Thyroid gland (tissue), 4 donors: ENCODE measurements around the gene SORCS2. TPM values are rescaled to one million over a fixed set of nuclear protein-coding genes. Genes with fewer than 3 reads are reported as not detected.

ENCODE experiments used
- DNase-seq, 2 donors: peaks; one replicate each; pipeline ENCODE4 v3.0.0-alpha.2; 2019
- H3K27ac ChIP-seq, 3 donors: fragments of 200-600 bp; sonication (generic); 1 replicate in 2 of 3; 2 replicates in 1 of 3; pipeline ENCODE4 v1.5.1; 2016 to 2019; ENCODE audit warnings: mild to moderate bottlenecking in 1 of 3, moderate library complexity in 1 of 3
- H3K27me3 ChIP-seq: fragments of 200-600 bp; sonication (generic); one replicate; pipeline ENCODE4 v1.5.1; 2019
- H3K36me3 ChIP-seq, 2 donors: fragments of 200-600 bp; sonication (generic); one replicate each; pipeline ENCODE4 v1.5.1; 2016 to 2019
- H3K4me1 ChIP-seq, 2 donors: fragments of 200-600 bp; sonication (generic); one replicate each; pipeline ENCODE4 v1.5.1; 2017 to 2019
- H3K4me3 ChIP-seq, 3 donors: fragments of 200-600 bp; sonication (generic); replicated peaks in 1 of 3; 1 replicate in 2 of 3; 2 replicates in 1 of 3; pipeline ENCODE4 v1.5.1; 2016; ENCODE audit warnings: mild to moderate bottlenecking in 1 of 3
- H3K9me3 ChIP-seq: fragments of 200-600 bp; sonication (generic); one replicate; pipeline ENCODE4 v1.5.1; 2017
- POLR2A ChIP-seq, 2 donors: fragments of 450-650 bp; IDR thresholded peaks; one replicate each; pipeline ENCODE4 v1.6.1; 2017; ENCODE audit warnings: antibody characterized with exemption in 2 of 2, mild to moderate bottlenecking in 2 of 2, moderate library complexity in 1 of 2
- WGBS, 2 donors: methylation state at CpG; one replicate each; pipeline ENCODE4 v1.1.5; 2017; 5-methylcytosine and 5-hydroxymethylcytosine counted together
- intact Hi-C: fragments of 100-400 bp; cut with DNase I; formaldehyde crosslinking; loops from one replicate; pipeline ENCODE4 v1.15.1; 2023
- total RNA-seq, 4 donors: library from RNA; depleted of rRNA; stranded (reverse); fragments of >200 nt; gene quantifications; one replicate each; pipeline ENCODE4 v1.2.3, GENCODE V29; 2016
- TF ChIP-seq, protein P1 (sequence below), 6 experiments: fragments of 200-600 bp in 3 of 6; fragments of 450-650 bp in 3 of 6; sonication (generic) in 3 of 6; IDR thresholded peaks; one replicate each; pipeline ENCODE4 v1.5.1; 2016 to 2019; ENCODE audit warnings: antibody characterized with exemption in 6 of 6, mild to moderate bottlenecking in 2 of 6, inconsistent platforms in 1 of 6, moderate library complexity in 1 of 6

Gene SORCS2
- total RNA-seq, 4 donors from 2014 or later: 1.7 to 13.6 (median 3.6) TPM

DNA sequence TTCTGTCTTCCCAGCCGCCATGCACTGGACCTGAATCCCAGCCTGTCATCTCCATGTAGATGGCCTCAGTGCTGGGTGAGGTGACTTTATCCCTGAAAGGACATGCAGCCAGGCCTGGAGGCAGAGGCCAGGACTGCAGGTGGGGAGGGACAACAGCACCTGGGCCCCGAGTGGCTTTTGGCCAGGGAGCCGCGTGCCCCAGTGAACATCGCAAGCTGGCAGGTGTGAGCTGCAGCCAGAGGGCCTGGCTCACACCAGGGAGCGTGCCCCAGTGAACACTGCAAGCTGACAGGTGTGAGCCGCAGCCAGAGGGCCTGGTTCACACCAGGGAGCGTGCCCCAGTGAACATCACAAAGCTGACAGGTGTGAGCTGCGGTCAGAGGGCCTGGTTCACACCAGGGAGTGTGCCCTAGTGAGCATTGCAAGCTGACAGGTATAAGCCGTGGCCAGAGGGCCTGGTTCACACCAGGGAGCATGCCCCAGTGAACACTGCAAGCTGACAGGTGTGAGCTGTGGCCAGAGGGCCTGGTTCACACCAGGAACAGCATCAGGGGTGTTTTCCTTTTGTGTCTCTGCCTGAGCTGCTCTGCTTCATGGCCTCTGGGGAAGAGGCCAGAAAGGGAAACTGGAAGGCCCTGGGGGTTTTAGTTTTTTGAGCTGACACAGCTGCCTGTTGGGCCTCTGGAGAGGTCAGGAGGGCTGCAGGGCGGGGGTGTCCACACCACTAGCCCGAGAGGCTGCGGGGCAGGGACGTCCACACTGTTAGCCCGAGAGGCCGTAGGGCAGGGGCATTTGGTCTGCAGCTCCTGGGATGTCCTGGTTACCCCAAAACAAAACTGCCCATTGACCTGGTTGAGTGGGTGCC lies 265.1 kb downstream of the SORCS2 start:
- TF ChIP-seq POLR2A (IDR thresholded peaks at IDR 0.05): no peak
- TF ChIP-seq, protein P1, sequence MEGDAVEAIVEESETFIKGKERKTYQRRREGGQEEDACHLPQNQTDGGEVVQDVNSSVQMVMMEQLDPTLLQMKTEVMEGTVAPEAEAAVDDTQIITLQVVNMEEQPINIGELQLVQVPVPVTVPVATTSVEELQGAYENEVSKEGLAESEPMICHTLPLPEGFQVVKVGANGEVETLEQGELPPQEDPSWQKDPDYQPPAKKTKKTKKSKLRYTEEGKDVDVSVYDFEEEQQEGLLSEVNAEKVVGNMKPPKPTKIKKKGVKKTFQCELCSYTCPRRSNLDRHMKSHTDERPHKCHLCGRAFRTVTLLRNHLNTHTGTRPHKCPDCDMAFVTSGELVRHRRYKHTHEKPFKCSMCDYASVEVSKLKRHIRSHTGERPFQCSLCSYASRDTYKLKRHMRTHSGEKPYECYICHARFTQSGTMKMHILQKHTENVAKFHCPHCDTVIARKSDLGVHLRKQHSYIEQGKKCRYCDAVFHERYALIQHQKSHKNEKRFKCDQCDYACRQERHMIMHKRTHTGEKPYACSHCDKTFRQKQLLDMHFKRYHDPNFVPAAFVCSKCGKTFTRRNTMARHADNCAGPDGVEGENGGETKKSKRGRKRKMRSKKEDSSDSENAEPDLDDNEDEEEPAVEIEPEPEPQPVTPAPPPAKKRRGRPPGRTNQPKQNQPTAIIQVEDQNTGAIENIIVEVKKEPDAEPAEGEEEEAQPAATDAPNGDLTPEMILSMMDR (IDR thresholded peaks at IDR 0.05): peak in 1 of 6 experiments; percentile 1
- H3K36me3 ChIP-seq: no peaks in the 10 kb centered on the region
- 89 to 91% methylated on average over 10 to 11 of the region's 16 CpGs for WGBS, 2 donors
- H3K9me3 ChIP-seq: no peaks in the 10 kb centered on the region
- H3K27me3 ChIP-seq: no peaks in the 10 kb centered on the region
- no peak overlapping the region for H3K4me3 ChIP-seq
- DNase-seq: peak; percentile 12 to 37
- peaks cover 6 to 12% of the 10 kb centered on the region in 2 donors for H3K4me1 ChIP-seq
- no peak overlapping the region for H3K27ac ChIP-seq
- intact Hi-C loops: no loop called here

- DNase-seq: no peak
- TF ChIP-seq, protein P1 (IDR thresholded peaks at IDR 0.05): no peak
- Histone ChIP-seq H3K27me3 (no peaks in the 10 kb centered on the region), H3K36me3 (no peaks in the 10 kb centered on the region), H3K4me3 (no peak overlapping the region), H3K4me1 (peaks cover 6 to 12% of the 10 kb centered on the region in 2 donors), H3K27ac (no peak overlapping the region), H3K9me3 (no peaks in the 10 kb centered on the region)
- WGBS, 2 donors: 82 to 88% methylated on average over 9 of the region's 9 CpGs
- intact Hi-C loops: no loop called here
Measured at GRCh38 chr4:7458066-7458425, 265.7 kb downstream of the SORCS2 start.

DNA sequence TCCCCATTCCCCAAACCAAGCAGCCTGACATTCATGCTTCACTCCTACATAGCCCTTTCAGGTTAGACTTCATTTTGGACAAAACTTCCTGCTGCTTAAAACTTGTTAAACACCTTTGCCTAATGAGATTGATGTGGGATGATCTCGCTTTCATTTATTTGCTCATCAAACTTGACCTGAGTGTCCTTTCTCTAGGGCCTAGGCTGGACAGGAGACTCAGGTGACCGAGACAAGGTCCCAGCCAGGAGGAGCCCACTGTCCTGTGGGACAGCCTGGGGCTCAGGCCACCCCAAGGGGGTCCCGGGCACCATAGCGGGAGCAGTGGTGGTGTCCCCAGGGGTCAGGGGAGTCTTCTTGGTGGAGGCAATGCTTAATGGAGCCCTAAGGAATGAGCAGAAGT lies 266.1 kb downstream of the SORCS2 start:
- Histone ChIP-seq H3K27ac (no peak overlapping the region), H3K9me3 (no peaks in the 10 kb centered on the region), H3K4me1 (peaks cover 6 to 12% of the 10 kb centered on the region in 2 donors), H3K36me3 (no peaks in the 10 kb centered on the region), H3K4me3 (no peak overlapping the region), H3K27me3 (no peaks in the 10 kb centered on the region)
- TF ChIP-seq, protein P1 (IDR thresholded peaks at IDR 0.05): no peak
- no peak for DNase-seq
- WGBS, 2 donors: 89 to 100% methylated on average over 3 to 4 of the region's 4 CpGs
- intact Hi-C loops: no loop called here

GRCh38 chr4:7459471-7459870 lies 267.1 kb downstream of the SORCS2 start:
- no peak for TF ChIP-seq POLR2A (IDR thresholded peaks at IDR 0.05)
- TF ChIP-seq, protein P1 (IDR thresholded peaks at IDR 0.05): no peak
- Histone ChIP-seq H3K27ac (no peak overlapping the region), H3K9me3 (no peaks in the 10 kb centered on the region), H3K36me3 (no peaks in the 10 kb centered on the region), H3K4me1 (peaks cover 6 to 12% of the 10 kb centered on the region in 2 donors), H3K4me3 (no peak overlapping the region), H3K27me3 (no peaks in the 10 kb centered on the region)
- WGBS, 2 donors: 93 to 100% methylated on average over 2 to 3 of the region's 8 CpGs
- intact Hi-C loops: no loop called here
- DNase-seq: no peak

- Histone ChIP-seq H3K4me1 (peaks cover 6 to 12% of the 10 kb centered on the region in 2 donors), H3K36me3 (no peaks in the 10 kb centered on the region), H3K27me3 (no peaks in the 10 kb centered on the region), H3K4me3 (no peak overlapping the region), H3K9me3 (no peaks in the 10 kb centered on the region), H3K27ac (no peak overlapping the region)
- DNase-seq: no peak
- no peak for TF ChIP-seq POLR2A (IDR thresholded peaks at IDR 0.05)
- TF ChIP-seq, protein P1 (IDR thresholded peaks at IDR 0.05): no peak
- WGBS, 2 donors: 65 to 70% methylated on average over 17 of the region's 17 CpGs
- intact Hi-C loops: no loop called here
Measured at GRCh38 chr4:7460566-7460965, 268.2 kb downstream of the SORCS2 start.
